Measurements from ENCODE around the gene STARD7.
A peak's percentile ranks its signal among the peaks of the same experiment; 100 is the strongest.

Gene STARD7

GRCh38 chr2:96213379-96213778, 4.8 kb upstream of the STARD7 start:
- DNase-seq (ENCODE audit: low spot score in 2 of 2) (no peak), ATAC-seq (no peak)
- Mint-ChIP-seq H3K9me3 (no peaks in the 10 kb centered on the region), H3K27ac (no peak overlapping the region), H3K36me3 (no peaks in the 10 kb centered on the region), H3K4me1 (peaks cover 12% of the 10 kb centered on the region), H3K4me3 (no peak overlapping the region)

DNA sequence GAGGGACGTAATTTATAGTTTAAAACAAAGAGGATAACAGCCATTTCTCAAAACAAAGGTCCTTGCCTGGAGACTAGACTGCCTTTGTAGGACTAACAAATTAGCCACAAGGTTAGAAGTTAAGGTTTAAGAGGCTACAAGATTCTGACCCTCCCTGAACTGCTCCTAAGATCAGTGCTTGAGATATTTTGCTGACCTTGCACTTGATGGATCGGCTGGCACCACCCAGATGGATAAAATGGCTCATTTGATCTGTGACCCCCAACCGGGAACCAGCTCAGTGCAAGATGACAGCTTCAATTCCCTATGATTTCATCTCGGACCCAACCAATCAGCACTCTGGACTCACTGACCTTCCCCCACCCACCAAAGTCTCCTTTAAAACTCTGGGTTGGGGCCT, 3.7 kb upstream of the STARD7 start:
- no peak overlapping the region for H3K27ac Mint-ChIP-seq
- H3K9me3 Mint-ChIP-seq: no peaks in the 10 kb centered on the region
- no peak for DNase-seq (ENCODE audit: low spot score in 2 of 2)
- H3K4me3 Mint-ChIP-seq: no peak overlapping the region
- peaks cover 12% of the 10 kb centered on the region for H3K4me1 Mint-ChIP-seq
- peaks cover 9% of the 10 kb centered on the region for H3K36me3 Mint-ChIP-seq
- no peak for ATAC-seq

- Mint-ChIP-seq H3K36me3 (peaks cover 35% of the 10 kb centered on the region), H3K27ac (no peak overlapping the region), H3K4me3 (peak overlapping the region; percentile 92), H3K9me3 (no peaks in the 10 kb centered on the region), H3K4me1 (peaks cover 28% of the 10 kb centered on the region)
- DNase-seq (ENCODE audit: low spot score in 2 of 2) (no peak), ATAC-seq (no peak)
Observed at GRCh38 chr2:96209729-96210085, 1.1 kb upstream of the STARD7 start.

DNA sequence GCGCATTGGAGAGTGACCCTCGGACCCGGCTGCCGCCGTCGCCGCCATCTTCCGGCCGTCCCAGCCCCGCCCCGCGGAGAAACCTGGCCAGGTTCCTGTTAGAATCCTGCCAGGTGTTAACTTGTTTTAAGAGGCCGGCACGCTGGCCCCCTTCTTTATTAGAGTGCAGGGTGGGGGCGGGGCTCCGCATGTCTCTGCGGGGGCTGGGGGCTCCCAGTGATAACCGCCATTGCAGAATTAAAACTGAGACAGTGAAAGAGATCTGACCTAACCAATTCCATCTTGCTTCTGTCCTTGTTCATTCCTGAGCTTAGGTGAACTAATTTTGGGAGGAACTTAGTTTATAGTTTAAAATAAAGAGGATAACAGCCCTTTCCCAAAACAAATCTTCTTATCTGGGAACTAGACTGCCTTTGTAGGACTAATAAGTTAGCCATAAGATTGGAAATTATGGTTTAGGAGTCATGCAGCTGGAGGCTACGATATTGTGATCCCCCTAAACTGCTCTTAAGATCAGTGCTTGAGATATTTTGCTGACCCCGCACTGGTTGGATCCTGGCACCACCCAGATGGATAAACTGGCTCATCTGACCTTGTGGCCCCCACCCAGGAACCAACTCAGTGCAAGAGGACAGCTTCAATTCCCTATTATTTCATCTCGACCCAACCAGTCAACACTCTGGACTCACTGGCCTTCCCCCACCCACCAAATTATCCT, 543 bp upstream of the STARD7 start:
- DNase-seq (ENCODE audit: low spot score in 2 of 2): no peak
- peaks cover 33% of the 10 kb centered on the region for H3K4me1 Mint-ChIP-seq
- peaks cover 40% of the 10 kb centered on the region for H3K36me3 Mint-ChIP-seq
- no peak for ATAC-seq
- peak overlapping the region; percentile 92 for H3K4me3 Mint-ChIP-seq
- H3K9me3 Mint-ChIP-seq: no peaks in the 10 kb centered on the region
- H3K27ac Mint-ChIP-seq: peak overlapping the region; percentile 89

GRCh38 chr2:96207774-96208142, 869 bp downstream of the STARD7 start:
- H3K4me1 Mint-ChIP-seq: peaks cover 47% of the 10 kb centered on the region
- peak overlapping the region; percentile 92 for H3K4me3 Mint-ChIP-seq
- no peak for DNase-seq (ENCODE audit: low spot score in 2 of 2)
- no peaks in the 10 kb centered on the region for H3K9me3 Mint-ChIP-seq
- no peak for ATAC-seq
- H3K27ac Mint-ChIP-seq: peak overlapping the region; percentile 89
- H3K36me3 Mint-ChIP-seq: peaks cover 55% of the 10 kb centered on the region

DNA sequence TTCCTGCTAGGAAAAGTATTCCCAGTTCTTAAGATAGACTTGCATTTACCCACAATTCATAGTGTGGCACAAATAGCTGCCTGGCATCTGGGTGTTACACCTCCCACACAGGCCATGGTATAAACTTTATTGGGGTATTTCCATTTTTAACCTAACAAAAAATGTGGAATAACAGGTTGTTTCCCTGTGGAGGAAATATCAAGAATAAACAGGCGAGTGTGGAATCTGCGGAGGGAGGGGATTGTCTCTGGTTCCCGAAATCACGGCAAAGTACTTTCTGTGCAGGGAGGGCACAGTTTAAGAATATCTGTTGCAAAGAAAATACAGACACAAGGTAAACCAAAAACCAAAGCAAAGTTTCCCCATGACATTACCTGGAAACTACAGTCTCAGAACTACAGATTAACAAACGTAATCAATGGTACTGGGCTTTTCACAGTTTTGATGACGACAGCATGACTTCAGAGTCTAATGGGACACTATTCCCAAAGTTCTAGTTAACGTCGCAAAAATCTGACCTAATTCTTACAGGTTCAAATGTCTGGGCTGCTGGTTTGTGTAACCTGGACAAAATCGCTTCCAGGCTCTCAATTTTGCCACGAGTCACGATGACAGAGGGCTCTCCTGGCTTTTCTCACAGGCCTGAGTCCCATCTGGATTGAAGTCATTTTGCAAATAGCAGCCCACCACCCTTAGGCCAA, 1.4 kb downstream of the STARD7 start:
- no peak for ATAC-seq
- peaks cover 49% of the 10 kb centered on the region for H3K4me1 Mint-ChIP-seq
- no peaks in the 10 kb centered on the region for H3K9me3 Mint-ChIP-seq
- H3K36me3 Mint-ChIP-seq: peaks cover 60% of the 10 kb centered on the region
- peak overlapping the region; percentile 89 for H3K27ac Mint-ChIP-seq
- H3K4me3 Mint-ChIP-seq: peak overlapping the region; percentile 92
- no peak for DNase-seq (ENCODE audit: low spot score in 2 of 2)

GRCh38 chr2:96205888-96206287, 2.7 kb downstream of the STARD7 start:
- peaks cover 56% of the 10 kb centered on the region for H3K4me1 Mint-ChIP-seq
- peak overlapping the region; percentile 92 for H3K4me3 Mint-ChIP-seq
- no peak for DNase-seq (ENCODE audit: low spot score in 2 of 2)
- peaks cover 63% of the 10 kb centered on the region for H3K36me3 Mint-ChIP-seq
- no peak for ATAC-seq
- no peaks in the 10 kb centered on the region for H3K9me3 Mint-ChIP-seq
- peak overlapping the region; percentile 61 for H3K27ac Mint-ChIP-seq

- Mint-ChIP-seq H3K27ac (peak overlapping the region; percentile 61), H3K4me1 (peaks cover 60% of the 10 kb centered on the region), H3K4me3 (peak overlapping the region; percentile 92), H3K36me3 (peaks cover 66% of the 10 kb centered on the region), H3K9me3 (no peaks in the 10 kb centered on the region)
- ATAC-seq: no peak
- no peak for DNase-seq (ENCODE audit: low spot score in 2 of 2)
Observed at GRCh38 chr2:96204836-96205624, 3.6 kb downstream of the STARD7 start.

DNA sequence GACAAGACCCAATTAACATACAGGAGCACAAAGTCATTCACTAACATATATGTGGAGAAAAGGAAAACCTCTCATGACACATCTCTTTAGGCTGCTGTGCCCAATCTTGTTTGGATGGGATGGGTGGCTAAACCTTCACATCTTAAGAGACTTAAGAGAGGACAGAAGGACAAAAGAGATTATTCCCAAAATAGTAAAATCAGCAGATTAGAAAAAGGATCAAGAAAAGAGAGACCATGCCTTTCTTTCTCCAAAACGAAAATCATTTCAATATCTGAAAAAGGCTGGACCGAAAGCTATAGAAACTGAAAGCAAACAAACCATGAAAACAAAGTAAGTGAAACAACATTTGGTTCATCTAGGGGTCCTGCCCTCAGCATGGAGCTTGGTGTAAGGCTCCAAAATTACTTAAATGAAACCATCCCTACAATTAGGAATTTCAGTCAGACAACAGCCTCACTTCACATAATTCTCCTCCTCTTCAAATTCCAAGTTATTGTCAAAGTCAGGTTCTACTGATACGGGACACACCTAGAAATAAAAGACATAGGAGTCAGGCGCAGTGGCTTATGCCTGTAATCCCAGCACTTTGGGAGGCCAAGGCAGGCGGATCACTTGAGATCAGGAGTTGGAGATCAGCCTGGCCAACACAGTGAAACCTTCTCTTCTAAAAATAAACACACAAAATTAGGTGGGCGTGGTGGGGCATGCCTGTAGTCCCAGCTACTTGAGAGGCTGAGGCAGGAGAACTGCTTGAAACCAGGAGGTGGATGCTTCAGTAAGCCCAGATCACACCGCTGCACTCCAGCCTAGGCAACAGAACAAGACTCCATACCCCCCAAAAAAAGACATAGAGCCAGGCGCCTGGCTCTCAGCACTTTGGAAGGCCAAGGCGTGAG, 5.2 kb downstream of the STARD7 start:
- Mint-ChIP-seq H3K4me3 (peak overlapping the region; percentile 92), H3K36me3 (peaks cover 77% of the 10 kb centered on the region), H3K4me1 (peaks cover 65% of the 10 kb centered on the region), H3K27ac (peak overlapping the region; percentile 90), H3K9me3 (no peaks in the 10 kb centered on the region)
- no peak for DNase-seq (ENCODE audit: low spot score in 2 of 2)
- no peak for ATAC-seq

DNA sequence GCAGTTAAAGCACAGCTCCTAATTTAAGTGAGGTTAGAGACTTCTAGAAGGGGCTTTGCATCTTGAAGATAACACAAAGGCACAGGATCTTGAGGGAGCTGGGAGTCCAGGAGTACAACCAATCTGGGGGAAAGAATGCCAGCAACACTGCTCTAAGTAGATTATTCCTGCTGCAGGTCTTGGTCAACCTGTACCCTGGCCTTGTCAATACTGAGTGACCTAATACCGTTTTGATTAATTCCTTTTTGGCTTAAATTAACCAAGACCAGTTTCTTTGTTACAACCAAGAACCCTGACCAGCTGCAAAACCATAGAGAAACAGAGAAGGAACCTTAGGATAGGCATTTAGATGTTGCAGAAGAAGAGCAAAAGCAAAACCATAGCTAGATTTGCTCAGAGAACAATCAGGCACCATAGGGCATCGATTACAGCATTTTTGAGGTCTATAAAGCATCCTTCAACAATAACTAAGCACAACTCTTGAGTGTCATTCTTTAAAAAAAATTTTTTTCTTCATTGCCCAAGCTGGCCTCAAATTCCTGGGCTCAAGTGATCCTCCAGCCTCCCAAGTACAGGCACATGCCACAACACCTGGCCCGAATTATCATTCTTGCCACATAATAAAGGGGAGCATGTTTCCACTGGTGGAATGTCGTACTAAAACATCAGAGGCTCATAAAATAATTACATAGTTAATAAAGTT, 6.3 kb downstream of the STARD7 start:
- Mint-ChIP-seq H3K36me3 (peaks cover 79% of the 10 kb centered on the region), H3K27ac (peak overlapping the region; percentile 90), H3K4me3 (peak overlapping the region; percentile 92), H3K4me1 (peaks cover 69% of the 10 kb centered on the region), H3K9me3 (no peaks in the 10 kb centered on the region)
- no peak for DNase-seq (ENCODE audit: low spot score in 2 of 2)
- ATAC-seq: no peak

GRCh38 chr2:96201338-96201737, 7.3 kb downstream of the STARD7 start:
- Mint-ChIP-seq H3K4me1 (peaks cover 69% of the 10 kb centered on the region), H3K36me3 (peaks cover 73% of the 10 kb centered on the region), H3K4me3 (no peak overlapping the region), H3K9me3 (no peaks in the 10 kb centered on the region), H3K27ac (no peak overlapping the region)
- ATAC-seq (no peak), DNase-seq (ENCODE audit: low spot score in 2 of 2) (no peak)

GRCh38 chr2:96198921-96199320, 9.7 kb downstream of the STARD7 start:
- H3K4me3 Mint-ChIP-seq: no peak overlapping the region
- ATAC-seq (no peak), DNase-seq (ENCODE audit: low spot score in 2 of 2) (no peak)
- H3K36me3 Mint-ChIP-seq: peaks cover 70% of the 10 kb centered on the region
- no peak overlapping the region for H3K27ac Mint-ChIP-seq
- no peaks in the 10 kb centered on the region for H3K9me3 Mint-ChIP-seq
- peaks cover 55% of the 10 kb centered on the region for H3K4me1 Mint-ChIP-seq

DNA sequence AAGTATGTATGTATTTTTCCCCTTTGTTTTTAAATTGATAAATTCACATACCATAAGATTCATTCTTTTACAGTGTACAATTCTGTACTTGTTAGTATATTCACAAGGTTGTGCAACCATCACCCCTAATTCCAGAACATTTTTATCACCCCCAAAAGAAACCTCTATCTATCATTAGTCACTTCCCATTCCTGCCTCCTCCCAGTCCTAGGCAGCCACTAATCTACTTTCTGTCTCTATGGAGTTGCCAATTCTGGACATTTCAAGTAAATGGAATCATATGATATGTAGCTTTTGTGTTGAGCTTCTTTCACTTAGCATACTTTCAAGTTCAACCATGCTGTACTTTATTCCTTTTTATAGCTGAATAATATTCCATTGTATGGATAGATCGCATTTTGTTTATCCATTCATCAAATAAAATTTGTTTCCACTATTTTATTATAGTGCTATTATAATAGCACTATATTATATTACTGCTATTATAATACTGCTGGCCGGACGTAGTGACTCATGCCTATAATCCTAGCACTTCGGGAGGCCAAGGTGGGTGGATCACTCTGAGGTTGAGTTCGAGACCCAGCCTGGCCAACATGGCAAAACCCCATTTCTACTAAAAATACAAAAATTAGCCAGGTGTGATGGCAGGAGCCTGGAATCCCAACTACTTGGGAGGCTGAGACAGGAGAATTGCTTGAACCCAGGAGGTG, 10.9 kb downstream of the STARD7 start:
- Mint-ChIP-seq H3K36me3 (peaks cover 70% of the 10 kb centered on the region), H3K4me3 (no peak overlapping the region), H3K4me1 (peaks cover 51% of the 10 kb centered on the region), H3K27ac (no peak overlapping the region), H3K9me3 (no peaks in the 10 kb centered on the region)
- no peak for ATAC-seq
- DNase-seq (ENCODE audit: low spot score in 2 of 2): no peak
